AG09309 (cell line): ENCODE results near the gene MVD.

ENCODE experiments used
- DNase-seq: peaks from one replicate; pipeline ENCODE4 v3.0.0-alpha.2; 2010; ENCODE audit warnings: low read depth
- H3K4me3 ChIP-seq: 2 replicates; pipeline ENCODE4 v1.5.1; 2011; ENCODE audit warnings: mild to moderate bottlenecking, low read depth, low read length, moderate library complexity; ENCODE audit not compliant: control insufficient read depth
- CTCF ChIP-seq: IDR thresholded peaks from 2 replicates; pipeline ENCODE4 v1.5.1; 2011; ENCODE audit warnings: mild to moderate bottlenecking, low read depth, low read length, inconsistent platforms; ENCODE audit not compliant: insufficient read depth, control insufficient read depth; ENCODE audit errors: missing control alignments

The MVD gene

GRCh38 chr16:88696441-88696840 is 33.5 kb upstream of the MVD start:
- H3K4me3 ChIP-seq = no peak overlapping the region
- no peak for TF ChIP-seq CTCF
- DNase-seq = no peak

- DNase-seq = no peak
- TF ChIP-seq CTCF = no peak
- no peak overlapping the region for H3K4me3 ChIP-seq
These were observed 32.9 kb upstream of the MVD start for GRCh38 chr16:88695753-88696152.

GRCh38 chr16:88695218-88695617 is 32.3 kb upstream of the MVD start:
- H3K4me3 ChIP-seq = no peak overlapping the region
- TF ChIP-seq CTCF = no peak
- DNase-seq = no peak

GRCh38 chr16:88694221-88695087 is 31.6 kb upstream of the MVD start:
- H3K4me3 ChIP-seq = no peak overlapping the region

GRCh38 chr16:88693420-88694177 is 30.7 kb upstream of the MVD start:
- H3K4me3 ChIP-seq = no peak overlapping the region
- DNase-seq = no peak
- TF ChIP-seq CTCF = no peak

More at GRCh38 chr16:88694221-88695087, 31.6 kb upstream of the MVD start:
- no peak for DNase-seq
- TF ChIP-seq CTCF = no peak

- TF ChIP-seq CTCF = no peak
- no peak for DNase-seq
- no peak overlapping the region for H3K4me3 ChIP-seq
These were observed 30.0 kb upstream of the MVD start for GRCh38 chr16:88692861-88693260.
